ENCODE results near the gene HINT3.
"Not testable (repeated sequence)": the region's sequence is repeated elsewhere in the genome, so short reads cannot be mapped to it uniquely, and the experiment has no call there.

HINT3 gene

DNA sequence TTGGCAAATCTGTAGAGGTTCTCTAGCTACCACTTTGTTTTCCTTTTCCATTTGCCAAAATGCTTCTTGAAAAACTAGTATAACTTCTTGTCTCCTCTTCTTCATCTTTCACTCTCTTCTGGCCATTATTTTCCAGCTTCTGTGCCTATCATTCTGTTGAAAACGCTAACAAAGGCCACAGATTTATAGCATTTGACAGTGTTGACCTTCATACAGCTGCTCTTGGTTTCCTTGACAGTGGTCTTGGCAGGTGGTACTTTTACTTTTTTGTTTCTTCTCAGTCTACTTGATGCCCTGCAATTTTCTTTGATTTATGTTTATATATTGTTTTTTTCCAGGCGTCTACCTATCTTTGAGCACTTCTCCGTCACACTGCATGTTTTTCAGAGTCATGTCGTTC is 53.5 kb downstream of the HINT3 start:
- DNase-seq: no peak

DNA sequence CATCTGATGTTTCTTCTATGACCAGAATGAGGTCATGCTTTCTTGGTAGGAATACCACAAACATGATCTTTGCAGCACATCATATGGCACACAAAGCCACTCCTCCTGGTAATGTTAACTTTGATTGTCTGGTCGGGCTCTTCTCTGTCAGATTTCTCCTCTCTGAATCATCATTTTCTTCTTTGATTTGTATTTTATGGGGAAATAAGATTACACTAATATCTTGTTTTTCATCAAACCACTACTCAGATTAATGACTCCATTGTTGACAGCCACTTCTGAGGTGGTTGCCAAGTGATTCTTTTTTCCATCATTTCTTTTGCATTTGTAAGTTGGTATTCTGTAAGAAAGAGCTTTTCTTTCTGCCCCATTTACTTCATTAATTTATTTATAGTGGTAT is 59.3 kb downstream of the HINT3 start:
- DNase-seq: no peak

DNA sequence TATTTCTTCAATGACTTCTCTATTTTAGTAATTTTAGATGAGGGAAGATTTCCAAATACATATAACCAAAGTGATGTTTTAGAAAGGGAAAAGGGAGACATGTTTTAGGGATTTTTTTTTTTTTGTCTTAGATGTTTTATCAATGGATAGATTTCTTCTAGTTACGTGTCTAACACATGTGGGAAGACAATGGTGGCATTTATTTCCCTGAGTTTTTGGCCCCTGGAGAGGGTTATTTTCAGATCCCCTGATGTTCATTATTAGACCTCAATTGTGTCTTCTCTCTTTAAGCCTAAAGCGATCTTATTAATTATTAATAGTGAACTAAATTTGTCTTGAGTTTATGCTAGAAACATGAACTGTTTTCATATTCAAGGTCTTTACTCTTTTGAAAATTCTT is 60.0 kb downstream of the HINT3 start:
- DNase-seq: no peak

DNA sequence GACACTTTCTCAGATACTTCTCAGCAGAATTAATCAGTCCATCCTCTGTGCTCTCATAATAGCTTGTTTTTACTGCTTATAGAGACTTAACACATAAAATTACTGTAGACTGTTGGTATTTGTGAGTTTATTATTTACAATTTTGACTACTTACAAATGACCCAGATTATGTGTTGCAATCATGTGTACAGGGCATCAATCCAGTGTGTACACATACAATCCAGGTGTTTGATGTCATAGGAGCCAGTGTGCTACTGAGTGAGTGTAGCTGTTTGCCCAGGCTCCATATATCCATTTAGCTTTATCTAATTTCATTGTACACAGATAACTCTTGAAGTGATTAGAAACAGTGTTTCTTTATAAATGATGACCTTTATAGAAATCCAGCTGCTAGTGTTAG is 61.1 kb downstream of the HINT3 start:
- DNase-seq: no peak

DNA sequence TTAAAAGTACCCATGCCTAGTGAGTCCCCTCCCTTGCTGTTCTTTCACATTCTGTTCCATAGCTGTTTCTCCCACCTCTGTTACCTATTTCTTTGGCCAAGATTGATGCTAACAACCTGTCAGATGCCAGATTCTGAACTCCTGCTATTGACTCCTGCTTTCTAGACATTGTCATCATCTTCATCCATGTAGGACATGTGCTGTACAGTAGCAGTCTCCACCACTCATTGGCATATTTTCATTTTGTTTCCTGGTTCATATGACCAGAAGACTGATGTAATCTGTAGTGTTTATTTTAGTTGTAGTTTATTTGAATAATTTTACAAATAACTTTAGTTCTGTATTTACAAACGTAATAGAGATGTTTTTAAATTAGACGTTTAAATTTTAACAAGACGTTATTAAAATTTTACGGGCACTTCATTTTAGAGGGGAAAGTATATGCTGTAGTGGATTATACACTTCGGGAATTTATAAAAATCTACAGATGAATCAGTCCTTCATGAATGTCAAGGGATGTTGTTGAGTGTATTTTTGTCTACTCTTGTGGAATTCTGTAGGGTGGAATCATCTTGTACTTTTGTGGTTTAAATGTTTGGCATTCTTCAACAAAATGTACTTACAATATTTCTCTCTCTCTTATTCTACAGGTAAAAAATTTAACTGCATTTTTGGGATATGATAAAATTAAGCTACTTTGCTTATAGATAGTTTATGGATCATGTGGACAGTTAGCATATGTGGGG is 63.9 kb downstream of the HINT3 start:
- DNase-seq: no peak

DNA sequence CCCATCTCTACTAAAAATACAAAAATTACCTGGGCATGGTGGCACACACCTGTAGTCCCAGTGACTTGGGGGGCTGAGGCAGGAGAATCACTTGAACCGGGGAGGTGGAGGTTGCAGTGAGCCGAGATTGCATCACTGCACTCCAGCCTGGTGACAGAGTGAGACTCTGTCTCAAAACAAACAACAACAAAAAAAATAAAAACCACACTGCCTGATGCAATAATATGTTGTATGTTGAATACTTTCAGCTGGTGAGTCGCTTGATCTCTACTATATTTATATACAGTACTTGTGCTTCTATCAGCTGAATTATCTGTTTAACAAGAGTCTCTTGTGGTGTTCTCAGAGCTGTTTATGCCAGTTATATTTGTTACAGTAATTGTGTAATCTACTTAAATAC is 66.9 kb downstream of the HINT3 start:
- not testable (repeated sequence) for DNase-seq

DNA sequence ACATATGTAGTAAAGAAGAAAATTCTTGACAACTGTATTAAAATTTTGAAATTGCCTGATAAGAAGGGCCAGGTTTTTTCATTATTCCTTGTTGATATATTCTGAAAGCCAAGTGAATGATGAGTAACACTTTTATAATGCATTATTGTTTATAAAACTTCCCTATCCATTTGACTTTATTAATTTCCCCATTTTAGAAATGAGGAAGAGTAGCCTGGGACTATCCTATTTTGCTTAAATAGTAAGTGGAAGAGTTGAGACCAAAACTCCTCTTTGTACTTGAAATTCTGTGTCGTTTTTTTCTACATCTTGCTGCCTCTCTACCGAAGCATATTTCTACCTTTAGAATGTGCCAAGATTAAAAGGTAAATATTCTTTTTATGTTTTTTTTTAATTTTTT is 69.4 kb downstream of the HINT3 start:
- DNase-seq: no peak

DNA sequence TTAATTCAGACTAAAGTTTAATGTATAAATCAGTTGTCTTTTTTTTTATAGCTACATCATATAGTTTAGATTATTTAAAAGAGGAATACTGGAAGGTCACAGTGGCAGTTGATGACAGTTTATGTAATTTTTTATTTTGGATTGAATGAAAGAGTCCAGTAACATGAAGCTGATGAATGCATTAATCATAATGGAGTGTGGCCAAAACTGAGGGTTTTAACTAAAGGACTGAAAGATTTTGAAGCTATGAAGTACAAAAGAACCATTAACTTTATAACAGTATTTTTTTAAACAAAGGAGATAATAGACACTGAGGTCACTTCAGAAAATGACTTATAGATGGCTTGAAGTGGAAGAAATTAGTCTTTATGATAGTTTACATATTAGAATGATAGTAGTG is 71.0 kb downstream of the HINT3 start:
- DNase-seq: no peak

All from NCI-H2171 (cell line).